Smooth muscle cell (in vitro differentiated cells): Measurements from ENCODE around the gene BCL7A. TPM values are rescaled to one million over a fixed set of nuclear protein-coding genes. Genes with fewer than 3 reads are reported as not detected.
A peak's percentile ranks its signal among the peaks of the same experiment; 100 is the strongest.

Source experiments
- DNase-seq: peaks from one replicate; lab custom pipeline; 2025; ENCODE audit not compliant: unreplicated experiment; lab: John Stamatoyannopoulos, UW
- H2AFZ ChIP-seq: fragments of 200-600 bp; sonication (generic); 2 replicates; pipeline ENCODE4 v1.6.0; 2016; ENCODE audit warnings: antibody characterized with exemption, low read depth, mild to moderate bottlenecking
- H3F3A ChIP-seq: fragments of 200-600 bp; sonication (generic); 2 replicates; pipeline ENCODE4 v1.6.0; 2017; ENCODE audit warnings: antibody characterized with exemption, low read depth
- H3K27ac ChIP-seq: fragments of 200-600 bp; sonication (generic); 2 replicates; pipeline ENCODE4 v1.5.1; 2016; ENCODE audit warnings: low read depth, mild to moderate bottlenecking
- H3K27me3 ChIP-seq: fragments of 200-600 bp; sonication (generic); 2 replicates; pipeline ENCODE4 v1.6.1; 2016; ENCODE audit warnings: low read depth, mild to moderate bottlenecking
- H3K36me3 ChIP-seq: fragments of 200-600 bp; sonication (generic); 2 replicates; pipeline ENCODE4 v1.5.1; 2016; ENCODE audit warnings: low read depth
- H3K4me1 ChIP-seq: fragments of 200-600 bp; sonication (generic); 2 replicates; pipeline ENCODE4 v1.5.1; 2016; ENCODE audit warnings: low read depth
- H3K4me2 ChIP-seq: fragments of 200-600 bp; sonication (generic); 2 replicates; pipeline ENCODE4 v1.6.0; 2016; ENCODE audit warnings: mild to moderate bottlenecking
- H3K4me3 ChIP-seq: fragments of 200-600 bp; sonication (generic); 2 replicates; pipeline ENCODE4 v1.5.1; 2016; ENCODE audit warnings: mild to moderate bottlenecking
- H3K79me2 ChIP-seq: fragments of 200-600 bp; sonication (generic); 2 replicates; pipeline ENCODE4 v1.6.0; 2016; ENCODE audit warnings: low read depth, mild to moderate bottlenecking
- H3K9ac ChIP-seq: fragments of 200-600 bp; sonication (generic); 2 replicates; pipeline ENCODE4 v1.6.0; 2016; ENCODE audit warnings: low read depth
- H3K9me3 ChIP-seq: fragments of 200-600 bp; sonication (generic); replicated peaks from 2 replicates; pipeline ENCODE4 v1.5.1; 2016; ENCODE audit warnings: low read depth
- H4K20me1 ChIP-seq: fragments of 200-600 bp; sonication (generic); 2 replicates; pipeline ENCODE4 v1.6.0; 2016; ENCODE audit warnings: low read depth
- CTCF ChIP-seq: fragments of 200-600 bp; sonication (generic); IDR thresholded peaks from 2 replicates; pipeline ENCODE4 v1.5.1; 2017; ENCODE audit warnings: borderline replicate concordance, mild to moderate bottlenecking, antibody characterized with exemption; ENCODE audit not compliant: insufficient read depth, poor library complexity, severe bottlenecking
- WGBS: methylation state at CpG from one replicate; pipeline ENCODE4 v1.1.7; 2016; ENCODE audit warnings: low lambda C conversion rate; 5-methylcytosine and 5-hydroxymethylcytosine counted together
- polyA plus RNA-seq: library from polyadenylated mRNA; unstranded; fragments of >200 nt; fragmentation: Nextera tagmentation; extraction: Ambion mirVana; gene quantifications from 2 replicates; pipeline ENCODE4 v1.2.1, GENCODE V29; 2016
- total RNA-seq: library from RNA; depleted of rRNA; stranded (reverse); fragments of >200 nt; gene quantifications from 2 replicates; pipeline ENCODE4 v1.2.3, GENCODE V29; 2014

The BCL7A gene
- total and polyA plus RNA-seq, 2 experiments from 2014 or later = 2.7 to 3.0 TPM

DNA sequence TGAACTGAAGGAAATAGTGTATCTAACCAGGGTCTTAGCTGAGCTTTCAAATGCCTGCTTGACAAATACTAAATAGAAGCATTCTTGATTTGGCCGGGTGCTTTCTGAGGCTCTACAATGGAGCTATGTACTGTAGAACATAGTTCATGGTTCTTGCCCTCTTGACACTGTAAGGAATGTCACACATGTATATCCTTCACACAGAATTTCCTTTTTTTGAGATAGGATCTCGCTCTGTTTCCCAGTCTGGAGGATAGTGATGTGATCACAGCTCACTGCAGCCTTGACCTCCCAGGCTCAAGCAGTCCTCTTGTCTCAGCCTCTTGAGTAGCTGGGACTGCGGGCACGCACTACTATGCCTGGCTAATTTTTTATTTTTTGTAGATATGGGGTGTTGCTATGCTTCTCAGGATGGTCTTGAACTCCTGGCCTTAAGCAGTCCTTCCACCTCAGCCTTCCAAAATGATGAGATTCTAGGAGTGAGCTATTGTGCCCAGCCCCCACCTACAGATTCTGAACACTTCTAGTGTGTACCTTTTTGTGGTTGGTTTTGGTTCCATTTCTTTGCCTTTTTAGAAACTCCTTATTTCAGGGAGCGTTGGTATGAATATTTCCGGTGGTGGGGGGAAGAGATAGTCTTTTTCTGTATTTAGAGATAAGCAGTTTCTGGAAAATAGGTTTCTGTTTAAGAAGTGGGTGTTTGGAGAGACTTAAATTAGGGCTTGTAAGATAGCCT lies 61.1 kb downstream of the BCL7A start:
- Histone ChIP-seq H3K79me2 (peaks cover 79% of the 10 kb centered on the region), H3K27ac (peak overlapping the region; percentile 97), H4K20me1 (peaks cover 58% of the 10 kb centered on the region), H3K9ac (no peak overlapping the region), H3F3A (peaks cover 19% of the 10 kb centered on the region), H3K27me3 (no peaks in the 10 kb centered on the region), H3K4me2 (peak overlapping the region; percentile 91), H3K9me3 (no peaks in the 10 kb centered on the region), H2AFZ (no peak overlapping the region), H3K36me3 (no peaks in the 10 kb centered on the region), H3K4me3 (no peak overlapping the region), H3K4me1 (peaks cover 35% of the 10 kb centered on the region)
- DNase-seq = no peak
- TF ChIP-seq CTCF = no peak
- WGBS = 60% methylated on average over 6 of the region's 6 CpGs

- H3K4me2 ChIP-seq = no peak overlapping the region
- no peak for DNase-seq
- no peaks in the 10 kb centered on the region for H3K27me3 ChIP-seq
- peaks cover 63% of the 10 kb centered on the region for H4K20me1 ChIP-seq
- TF ChIP-seq CTCF = no peak
- 91% methylated on average over 13 of the region's 13 CpGs for WGBS
- no peak overlapping the region for H2AFZ ChIP-seq
- H3K9me3 ChIP-seq = no peaks in the 10 kb centered on the region
- H3K4me3 ChIP-seq = no peak overlapping the region
- H3K27ac ChIP-seq = no peak overlapping the region
- no peak overlapping the region for H3K9ac ChIP-seq
- H3F3A ChIP-seq = peaks cover 26% of the 10 kb centered on the region
- peaks cover 35% of the 10 kb centered on the region for H3K4me1 ChIP-seq
- peaks cover 82% of the 10 kb centered on the region for H3K79me2 ChIP-seq
- H3K36me3 ChIP-seq = no peaks in the 10 kb centered on the region
Measured at GRCh38 chr12:122084857-122085405, 63.2 kb downstream of the BCL7A start.

GRCh38 chr12:122085591-122085990 lies 63.9 kb downstream of the BCL7A start:
- Histone ChIP-seq H3K36me3 (no peaks in the 10 kb centered on the region), H3F3A (peaks cover 32% of the 10 kb centered on the region), H3K27ac (no peak overlapping the region), H3K79me2 (peaks cover 82% of the 10 kb centered on the region), H3K4me2 (no peak overlapping the region), H3K9ac (no peak overlapping the region), H3K4me3 (no peak overlapping the region), H3K4me1 (peaks cover 28% of the 10 kb centered on the region), H2AFZ (no peak overlapping the region), H4K20me1 (peaks cover 60% of the 10 kb centered on the region), H3K27me3 (no peaks in the 10 kb centered on the region), H3K9me3 (no peaks in the 10 kb centered on the region)
- TF ChIP-seq CTCF = no peak
- 97% methylated on average over 5 of the region's 5 CpGs for WGBS
- no peak for DNase-seq
